Activated CD4-positive, alpha-beta T cell treated with anti-CD3 and anti-CD28 coated beads, Interleukin-10, Interleukin-2, amounts not matched to agents 100 ng/mL and 50 ng/mL, durations not matched to agents 16 hours and 8 hours (primary cell): ENCODE measurements around the gene HLA-DMB.

Source experiments
- DNase-seq: peaks from one replicate; pipeline ENCODE4 v3.0.0-alpha.2; 2020

The HLA-DMB gene

DNA sequence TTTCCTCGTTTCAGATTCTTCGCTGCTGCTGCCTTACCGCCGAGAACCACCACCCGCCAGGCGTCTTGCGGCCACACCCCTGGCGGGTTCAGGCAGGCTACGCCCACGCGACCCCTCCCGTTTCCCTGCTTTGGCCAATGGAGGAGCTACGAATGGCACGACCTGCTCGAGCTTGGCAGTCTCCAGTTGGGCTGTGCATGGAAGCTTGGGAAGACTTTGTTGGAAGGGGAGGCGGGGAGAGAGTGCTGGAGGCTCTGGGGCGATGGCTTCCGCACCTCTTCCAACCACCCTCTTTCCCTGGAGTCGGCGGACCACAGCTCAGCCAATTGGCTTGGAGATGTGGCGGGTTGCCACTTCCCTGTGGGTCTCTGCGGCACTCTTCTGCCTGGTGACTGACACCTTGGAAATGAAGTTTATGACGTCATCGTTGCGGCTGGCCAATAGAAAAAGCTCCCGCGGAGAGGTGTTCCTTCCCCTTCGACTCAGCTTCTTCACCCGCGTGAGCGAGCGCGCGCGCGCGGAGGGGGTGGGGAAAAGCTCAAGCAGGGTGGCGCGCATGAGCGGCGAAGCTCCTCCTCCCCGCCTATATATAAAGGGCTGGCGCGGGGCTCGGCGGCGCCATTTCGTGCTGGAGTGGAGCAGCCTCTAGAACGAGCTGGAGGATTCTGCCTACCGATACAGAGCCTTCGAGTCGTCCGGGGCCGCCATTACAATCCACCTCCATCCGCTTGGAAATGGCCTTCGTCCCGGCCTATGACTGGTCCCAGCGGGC lies 30.9 kb upstream of the HLA-DMB start:
- peak; percentile 100 for DNase-seq

GRCh38 chr6:32971242-32971580 lies 30.4 kb upstream of the HLA-DMB start:
- DNase-seq: no peak

DNA sequence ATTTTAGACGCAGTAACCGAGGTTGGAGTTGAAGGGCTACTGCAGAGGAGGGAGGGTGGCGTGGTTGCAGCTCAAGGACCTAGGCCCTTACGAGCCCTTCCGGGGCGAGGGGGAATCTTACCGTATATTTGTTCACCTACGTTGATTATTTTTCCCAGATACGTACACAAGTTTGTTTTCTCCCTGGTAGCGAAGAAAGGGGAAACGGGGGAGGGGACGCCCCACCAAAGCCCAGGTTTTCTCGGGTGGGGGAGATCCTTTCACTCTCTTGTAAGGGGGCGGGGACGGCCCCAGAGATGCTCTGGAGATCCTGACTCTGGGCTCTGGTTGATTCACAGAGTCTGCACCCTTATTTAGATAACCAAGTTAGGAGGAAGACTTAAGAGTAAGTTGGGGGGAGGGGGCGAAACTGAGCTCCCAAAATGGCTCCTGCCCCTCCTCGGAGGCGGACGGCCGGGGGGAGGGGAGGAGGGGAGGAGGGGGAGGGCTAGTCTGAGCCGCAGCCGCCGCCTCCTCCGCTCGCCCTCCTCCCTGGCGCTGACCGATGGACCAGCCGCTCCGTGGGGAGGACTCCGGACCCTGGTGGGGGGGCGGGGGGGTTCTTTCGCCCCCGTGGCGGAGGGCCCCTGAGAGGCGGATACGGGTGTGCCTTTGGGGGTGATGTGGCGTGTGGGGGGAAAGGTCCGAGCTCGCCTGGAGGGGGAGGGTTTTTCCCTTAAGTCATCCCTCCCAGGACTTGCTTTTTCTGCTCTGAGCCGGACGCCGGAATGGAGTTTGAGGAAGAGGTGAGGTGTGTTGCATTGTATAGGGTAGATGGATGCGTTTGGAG lies 29.8 kb upstream of the HLA-DMB start:
- peak; percentile 91 for DNase-seq

GRCh38 chr6:32969685-32970412 lies 29.0 kb upstream of the HLA-DMB start:
- DNase-seq: peak; percentile 87

DNA sequence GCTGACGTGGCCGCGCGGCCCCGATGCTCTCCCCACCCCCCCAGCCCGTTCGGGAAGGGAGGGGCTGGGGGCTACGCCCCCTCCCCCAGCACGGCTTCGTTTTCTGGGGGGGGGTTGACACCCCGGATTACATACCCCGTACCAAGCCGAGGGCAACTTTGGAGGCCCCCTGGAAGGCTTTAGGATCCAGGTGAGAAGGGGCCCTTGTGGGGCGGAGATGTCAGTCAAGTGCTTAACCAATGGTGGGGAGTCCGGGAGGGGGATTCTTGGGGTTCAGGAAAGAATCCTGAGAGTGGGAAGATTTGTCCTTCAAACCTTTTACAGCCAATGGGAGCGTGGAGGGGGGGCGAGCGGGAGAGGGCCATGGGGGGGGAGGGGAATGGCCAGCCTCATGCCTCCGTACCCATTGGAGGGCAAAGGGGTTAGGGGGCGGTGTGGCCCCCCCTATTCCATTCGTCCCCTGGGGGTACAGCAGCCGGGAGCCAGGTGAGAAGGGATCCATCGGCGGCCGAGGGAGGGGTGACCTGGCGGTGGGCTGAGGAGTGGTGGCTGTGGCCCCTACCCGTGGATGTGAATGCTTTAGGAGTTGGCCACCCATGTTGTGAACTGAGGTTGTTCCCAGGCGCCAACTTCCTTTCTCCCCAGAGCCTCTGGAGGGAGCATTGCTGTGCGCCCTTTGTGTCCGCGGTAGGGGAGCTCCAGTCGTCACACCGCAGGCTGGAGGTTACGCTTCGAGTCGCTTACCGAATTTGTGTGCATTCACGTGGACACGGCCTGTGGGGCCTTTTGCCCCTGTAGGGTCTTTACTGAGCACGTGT lies 28.2 kb upstream of the HLA-DMB start:
- peak; percentile 86 for DNase-seq

DNA sequence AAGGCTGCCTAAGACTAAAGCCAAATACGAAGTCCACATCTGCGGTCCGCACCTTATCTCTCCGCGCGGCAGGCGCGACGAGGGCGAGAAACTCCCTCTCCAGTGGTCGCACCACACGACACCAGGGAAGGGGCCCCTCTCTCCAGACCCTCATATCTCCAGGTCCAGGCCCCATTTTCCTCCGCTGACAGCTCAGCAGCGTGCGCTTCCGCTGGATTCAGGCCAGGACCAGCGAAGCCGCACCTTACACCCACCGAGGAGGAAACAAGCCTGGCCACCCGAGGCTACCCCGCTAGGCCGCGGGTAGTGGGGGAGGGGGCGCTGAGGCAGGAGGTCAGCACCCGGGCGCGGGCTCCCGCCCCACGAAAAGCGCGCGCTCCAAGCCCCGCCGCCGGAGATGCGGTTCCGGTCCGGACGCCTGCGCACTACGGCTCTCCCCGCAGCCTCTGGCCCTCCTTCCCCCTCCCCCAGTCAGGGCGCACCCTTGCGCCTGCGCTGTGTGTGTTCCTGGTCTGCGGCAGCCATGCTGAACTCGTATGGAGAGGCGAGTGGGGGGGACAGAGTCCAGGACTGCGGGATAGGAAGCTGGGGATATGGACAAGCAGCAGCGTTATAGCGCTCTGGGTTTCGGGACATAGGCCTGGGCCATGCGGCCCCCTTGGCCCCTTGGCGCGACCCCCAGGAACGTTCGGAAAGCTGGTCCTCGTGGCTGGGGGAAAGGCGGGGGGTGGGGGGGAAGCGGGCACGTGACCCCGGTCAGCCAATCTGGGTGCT lies 27.5 kb upstream of the HLA-DMB start, which contains the start of gene BRD2:
BRD2 (plus strand) TSS at position 502 of the 774 bp plus-strand sequence. CDS start 4,305 bp downstream, outside the sequence.
- peak; percentile 99 for DNase-seq

- peak; percentile 68 for DNase-seq
These were observed 26.6 kb upstream of the HLA-DMB start for GRCh38 chr6:32967151-32968091.

GRCh38 chr6:32964776-32965175 lies 23.9 kb upstream of the HLA-DMB start:
- DNase-seq: no peak

DNA sequence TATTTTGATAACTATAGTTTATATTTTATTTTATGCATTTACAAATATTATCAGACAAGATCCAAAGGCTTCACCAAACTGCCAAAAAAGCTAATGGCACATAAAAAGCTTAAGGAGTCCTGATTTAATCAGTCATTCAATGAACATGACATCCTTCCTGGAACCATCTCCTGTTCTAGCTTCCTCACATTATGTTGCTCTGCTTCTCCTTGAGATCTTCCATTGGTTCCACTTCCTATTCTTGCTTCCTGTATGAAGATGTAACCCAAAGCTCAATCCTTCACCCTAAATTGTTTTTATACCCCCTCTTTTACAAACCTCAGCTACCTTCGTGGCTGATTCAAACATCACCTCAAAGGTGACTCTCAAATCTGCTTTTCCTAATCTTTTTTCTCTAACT lies 23.0 kb upstream of the HLA-DMB start:
- no peak for DNase-seq

DNA sequence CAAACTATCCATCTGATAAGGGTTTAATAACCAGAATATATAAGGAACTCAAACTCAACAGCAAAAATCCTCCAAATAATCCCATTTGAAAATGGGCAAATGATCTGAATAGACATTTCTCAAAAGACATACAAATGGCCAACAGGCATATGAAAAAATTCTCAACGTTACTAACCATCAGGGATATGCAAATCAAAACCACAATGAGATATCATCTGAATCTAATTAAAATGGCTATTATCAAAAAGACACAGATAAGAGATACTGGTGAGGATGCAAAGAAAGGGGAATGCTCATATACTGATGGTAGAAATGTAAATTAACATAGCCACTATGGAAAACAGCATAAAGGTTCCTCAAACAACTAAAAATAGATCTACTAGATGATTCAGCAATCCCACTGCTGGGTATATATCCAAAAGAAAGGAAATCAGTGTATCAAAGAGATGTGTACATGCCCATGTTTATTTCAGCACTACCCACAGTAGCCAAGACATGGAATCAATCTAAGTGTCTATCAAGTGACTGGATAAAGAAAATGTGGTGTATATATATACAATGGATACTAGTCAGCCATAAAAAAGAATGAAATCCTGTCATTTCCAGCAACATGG lies 21.5 kb upstream of the HLA-DMB start:
- DNase-seq: no peak

DNA sequence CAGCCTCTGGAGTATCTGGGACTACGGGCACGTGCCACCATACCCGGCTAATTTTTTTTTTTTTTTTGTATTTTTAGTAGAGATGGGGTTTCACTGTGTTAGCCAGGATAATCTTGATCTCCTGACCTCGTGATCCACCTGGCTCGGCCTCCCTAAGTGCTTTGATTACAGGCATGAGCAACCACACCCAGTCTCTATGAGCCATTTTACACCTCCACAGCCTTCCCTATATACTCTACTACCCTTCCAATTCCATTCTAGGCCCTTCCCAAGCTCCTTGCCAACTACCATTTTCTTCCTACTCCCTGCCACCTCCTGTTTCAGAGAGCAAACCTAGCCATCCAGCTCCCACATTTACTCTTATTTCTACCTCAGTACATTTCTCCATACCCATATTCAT lies 19.7 kb upstream of the HLA-DMB start:
- DNase-seq: no peak

GRCh38 chr6:32956176-32956575 lies 15.3 kb upstream of the HLA-DMB start:
- DNase-seq: no peak

DNA sequence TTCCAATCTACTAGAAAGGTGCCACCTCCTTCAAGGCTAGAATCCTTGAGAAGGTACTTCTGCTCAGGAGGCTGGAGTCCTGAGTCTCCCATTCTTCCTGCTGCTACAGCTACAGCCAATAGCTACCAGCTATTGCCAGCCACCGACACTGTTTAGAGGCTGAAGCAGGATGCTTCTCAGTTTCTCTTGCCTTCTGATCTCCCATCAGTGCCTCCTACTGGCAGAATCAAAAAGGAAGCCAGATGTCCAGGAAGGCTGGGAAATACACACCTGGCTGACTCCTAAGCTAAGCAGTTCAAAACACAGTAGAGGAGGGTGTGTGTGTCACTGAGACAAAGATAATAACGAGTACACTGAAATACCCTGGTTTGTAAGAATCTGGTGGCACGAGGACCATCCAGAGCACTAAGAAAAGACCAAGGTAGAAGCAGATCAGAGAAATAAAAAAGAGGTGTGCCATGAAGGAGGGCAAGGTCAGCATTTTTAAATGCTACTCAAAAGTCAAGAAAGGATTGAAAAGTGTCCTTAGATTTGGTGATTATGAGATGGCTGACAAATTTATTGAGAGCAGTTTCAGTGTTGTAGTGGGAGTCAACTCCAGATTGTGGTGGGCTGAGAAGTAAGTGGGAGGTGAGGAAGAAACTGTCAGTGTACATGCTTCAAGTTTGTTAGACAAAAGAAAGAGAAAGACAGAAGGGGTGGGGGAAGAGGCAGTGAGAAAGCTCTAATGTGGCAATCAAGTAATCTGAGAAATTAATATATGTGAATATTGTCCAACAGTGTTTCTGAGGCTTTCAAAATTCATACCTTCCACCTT lies 14.4 kb upstream of the HLA-DMB start:
- DNase-seq: peak; percentile 62

DNA sequence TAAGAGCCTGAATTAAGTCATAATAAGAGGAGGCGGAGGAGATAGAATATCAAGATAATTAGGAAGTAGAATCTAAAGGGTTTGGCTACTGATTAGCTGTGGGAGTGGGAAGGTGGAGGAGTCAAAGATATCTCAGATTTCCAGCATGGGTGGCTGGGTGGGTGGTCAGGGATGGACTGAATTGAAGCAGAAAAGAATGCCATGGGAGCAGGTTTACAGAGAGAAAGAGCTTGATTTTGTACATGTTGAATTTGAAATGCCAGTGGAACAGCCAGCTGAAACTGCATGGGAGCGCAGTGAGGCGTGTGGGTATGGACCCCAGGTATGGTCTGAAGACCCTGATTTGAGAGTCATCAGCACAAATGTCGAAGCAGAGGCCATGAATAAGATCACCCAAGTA lies 13.4 kb upstream of the HLA-DMB start:
- no peak for DNase-seq

DNA sequence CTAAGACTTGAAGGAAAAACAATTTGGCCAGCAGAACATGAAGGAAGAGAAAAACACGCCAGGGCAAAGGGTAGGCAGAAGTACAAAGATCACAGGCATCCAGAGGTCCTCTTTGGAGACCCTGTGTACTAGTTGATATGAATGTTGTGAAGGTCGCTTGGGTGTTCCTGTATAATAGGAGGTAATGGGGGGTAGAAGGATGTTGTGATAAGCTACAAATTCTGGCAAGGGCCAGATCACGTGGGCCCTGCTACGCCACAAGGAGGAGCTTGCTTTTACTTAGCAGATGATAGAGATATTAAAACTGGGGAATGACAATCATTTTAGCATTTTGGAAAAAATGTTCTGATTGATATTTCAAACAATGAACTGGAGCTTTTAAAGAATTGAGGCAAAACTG lies 12.9 kb upstream of the HLA-DMB start:
- DNase-seq: no peak

DNA sequence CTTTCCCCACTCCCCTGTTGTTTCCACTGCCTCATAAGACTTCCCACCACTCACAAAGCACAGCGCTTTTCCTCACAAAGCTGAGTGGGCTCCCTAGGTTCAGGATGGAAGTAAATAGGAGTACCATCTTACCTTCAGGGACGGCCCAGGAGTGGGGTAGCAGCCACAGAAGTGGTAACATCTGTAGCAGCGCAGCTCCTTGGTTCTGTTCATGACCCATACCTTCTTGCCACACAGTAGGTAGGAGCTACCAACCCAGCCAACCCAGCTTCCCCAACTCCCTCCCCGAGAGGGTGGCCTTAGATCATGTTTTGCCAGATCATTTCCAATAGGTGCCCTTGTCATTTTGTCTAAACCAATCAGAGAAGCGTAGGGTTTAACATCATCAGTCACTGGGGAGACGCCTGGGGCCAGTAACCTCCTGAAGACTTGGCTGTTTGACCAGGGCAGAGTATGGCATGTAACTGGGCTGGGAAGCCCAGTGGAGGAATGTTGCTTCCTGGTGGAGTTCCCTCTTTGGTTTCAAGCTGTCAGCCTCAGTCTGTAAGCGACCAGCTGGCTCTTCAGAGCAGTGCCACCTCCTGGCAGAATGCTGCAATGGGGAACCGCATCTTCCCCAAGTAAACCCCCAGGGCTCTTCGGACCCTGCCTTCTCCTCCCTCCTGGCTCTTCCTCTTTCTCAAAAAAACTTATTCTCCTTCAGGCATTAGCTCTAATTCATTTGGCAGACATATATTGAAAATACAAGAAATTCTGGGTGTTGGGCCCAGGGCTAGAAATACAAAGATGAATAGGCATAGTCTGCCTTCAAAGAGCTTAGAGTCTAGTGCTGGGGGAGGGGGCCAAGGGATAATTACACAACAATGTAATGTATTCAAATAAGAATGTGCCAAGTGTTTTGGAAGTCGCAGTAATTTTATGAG lies 12.2 kb upstream of the HLA-DMB start, which contains the start of gene HLA-DMA:
HLA-DMA (minus strand) TSS at position 281 of the 923 bp plus-strand sequence; CDS start at position 220, 61 bp downstream.
- peak; percentile 95 for DNase-seq

GRCh38 chr6:32950449-32950848 lies 9.6 kb upstream of the HLA-DMB start:
- no peak for DNase-seq

DNA sequence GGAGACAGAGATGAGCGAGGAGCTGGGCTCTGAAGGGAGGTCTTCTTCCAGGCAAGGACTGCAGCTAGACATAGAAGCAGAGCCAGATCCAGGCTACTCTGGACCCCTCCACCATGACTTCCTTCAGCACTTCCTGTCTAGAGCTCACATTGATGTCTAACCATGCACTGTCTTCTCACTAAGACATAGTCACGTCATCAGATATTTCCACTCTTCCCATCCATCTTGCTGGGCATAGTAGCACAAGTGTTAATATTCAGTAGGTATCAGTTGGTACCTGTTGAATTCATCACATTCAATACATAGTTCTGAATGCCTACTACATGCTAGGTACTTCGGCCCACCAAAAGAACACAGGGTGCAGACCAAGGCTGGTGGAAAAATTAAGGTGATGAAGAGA lies 9.2 kb upstream of the HLA-DMB start:
- DNase-seq: no peak
